ENCODE data around the gene SECTM1.

SECTM1 gene

GRCh38 chr17:82281076-82281475, 52.5 kb downstream of the SECTM1 start:
- no peak for DNase-seq (ENCODE audit: low read depth in 3 of 3)

- DNase-seq (ENCODE audit: low read depth in 3 of 3): no peak
These were observed 53.0 kb downstream of the SECTM1 start for GRCh38 chr17:82280537-82280936.

- no peak for DNase-seq (ENCODE audit: low read depth in 3 of 3)
These were observed 54.7 kb downstream of the SECTM1 start for GRCh38 chr17:82278786-82279391.

- DNase-seq (ENCODE audit: low read depth in 3 of 3): no peak
These were observed 55.3 kb downstream of the SECTM1 start for GRCh38 chr17:82278308-82278707.

- no peak for DNase-seq (ENCODE audit: low read depth in 3 of 3)
These were observed 55.7 kb downstream of the SECTM1 start for GRCh38 chr17:82277851-82278250.

GRCh38 chr17:82276938-82277337, 56.6 kb downstream of the SECTM1 start:
- DNase-seq (ENCODE audit: low read depth in 3 of 3): no peak

GRCh38 chr17:82275326-82275725, 58.2 kb downstream of the SECTM1 start:
- no peak for DNase-seq (ENCODE audit: low read depth in 3 of 3)

GRCh38 chr17:82274134-82275020, 59.2 kb downstream of the SECTM1 start:
- DNase-seq (ENCODE audit: low read depth in 3 of 3): no peak

- DNase-seq (ENCODE audit: low read depth in 3 of 3): peak; percentile 81 to 92 (median 88)
These were observed 60.0 kb downstream of the SECTM1 start, which contains the start of gene CSNK1D for GRCh38 chr17:82273327-82274133. TSS of gene CSNK1D (minus strand) at chr17:82273700. CDS start at chr17:82273381, 319 bp downstream.

- peak in 1 of 3 experiments; percentile 28 for DNase-seq (ENCODE audit: low read depth in 3 of 3)
These were observed 60.9 kb downstream of the SECTM1 start for GRCh38 chr17:82272495-82273326.

- no peak for DNase-seq (ENCODE audit: low read depth in 3 of 3)
These were observed 62.2 kb downstream of the SECTM1 start for GRCh38 chr17:82271401-82271800.

Measured in stimulated activated CD4-positive, alpha-beta T cell treated with anti-CD3 and anti-CD28 coated beads, TNF-alpha, amount 100 ng/mL, for 24 hours (primary cell).